Keratinocyte (primary cell): Measurements from ENCODE around the gene ARCN1.

Source experiments
- CTCF ChIP-seq, 3 experiments: IDR thresholded peaks in 1 of 3; conservative IDR thresholded peaks in 1 of 3; optimal IDR thresholded peaks in 1 of 3; 2 replicates in 2 of 3; 3 replicates in 1 of 3; pipeline versions ENCODE3 to v1.5.1; 2011; ENCODE audit warnings: low read length in 3 of 3, mild to moderate bottlenecking in 3 of 3, moderate library complexity in 2 of 3, control low read depth in 1 of 3, inconsistent platforms in 1 of 3; ENCODE audit not compliant: insufficient read depth in 2 of 3; ENCODE audit errors: extremely low read depth in 1 of 3
- EZH2 ChIP-seq: IDR thresholded peaks from one replicate; pipeline ENCODE4 v1.6.1; 2012; ENCODE audit warnings: inconsistent platforms, mild to moderate bottlenecking, low read length, moderate library complexity

- TF ChIP-seq CTCF (optimal IDR thresholded peaks at IDR 0.05 in 1 of 3, IDR thresholded peaks at IDR 0.05 in 1 of 3, conservative IDR thresholded peaks at IDR 0.05 in 1 of 3; ENCODE audit: extremely low read depth in 1 of 3, insufficient read depth in 2 of 3, low read length in 3 of 3) (no peak), EZH2 (no peak)
These were observed 47.3 kb upstream of the ARCN1 start for GRCh38 chr11:118524757-118525470.
